Panc1 (cell line): Measurements from ENCODE around the gene IFNB1. TPM values are rescaled to one million over a fixed set of nuclear protein-coding genes. Genes with fewer than 3 reads are reported as not detected.
A peak's percentile ranks its signal among the peaks of the same experiment; 100 is the strongest.

ENCODE experiments used
- ATAC-seq: fragments of 200-7000 bp; cut with Tn5 transposase; 2 replicates; pipeline ENCODE4 v1.9.1; 2020; ENCODE audit warnings: mild to moderate bottlenecking, moderate library complexity
- BruUV-seq: library from RNA; stranded (reverse); fragments of 400-500 nt; replicated peaks from 2 replicates; lab custom pipeline; 2021; lab: Mats Ljungman, UMichigan
- CTCF ChIA-PET: fragments of 300-600 bp; sonication (Branson Sonifier 250); formaldehyde crosslinking; loops from one replicate; lab custom pipeline; 2022; ENCODE audit warnings: antibody characterized with exemption; lab: Charles Lee
- POLR2A ChIA-PET: fragments of 300-600 bp; sonication (Branson Sonifier 250); formaldehyde crosslinking; loops from one replicate; lab custom pipeline; 2022; ENCODE audit warnings: antibody characterized with exemption; lab: Charles Lee
- DNase-seq: peaks from one replicate; pipeline ENCODE4 v3.0.0-alpha.2; 2010; ENCODE audit warnings: low read depth, low spot score
- H3K27ac ChIP-seq: 2 replicates; pipeline ENCODE4 v1.5.1; 2011; ENCODE audit warnings: mild to moderate bottlenecking, low read length, inconsistent platforms
- H3K27me3 ChIP-seq: fragments of 200-500 bp; sonication (Bioruptor generic); 2 replicates; pipeline ENCODE4 v1.6.0; 2014; ENCODE audit warnings: low read length, inconsistent platforms; ENCODE audit not compliant: control insufficient read depth, insufficient read depth
- H3K36me3 ChIP-seq: fragments of 200-500 bp; sonication (Bioruptor generic); 2 replicates; pipeline ENCODE4 v1.5.1; 2014; ENCODE audit warnings: inconsistent platforms, mild to moderate bottlenecking, low read length, moderate library complexity; ENCODE audit not compliant: control insufficient read depth, insufficient read depth
- H3K4me1 ChIP-seq: 2 replicates; pipeline ENCODE4 v1.5.1; 2011; ENCODE audit warnings: inconsistent platforms, mild to moderate bottlenecking, low read length, moderate library complexity; ENCODE audit not compliant: control insufficient read depth, insufficient read depth
- H3K4me3 ChIP-seq, 2 experiments: 2 replicates each; pipeline ENCODE4 v1.5.1; 2011 to 2012; ENCODE audit warnings: low read depth in 2 of 2, low read length in 2 of 2, mild to moderate bottlenecking in 2 of 2, inconsistent platforms in 1 of 2, moderate library complexity in 1 of 2
- H3K9me3 ChIP-seq: fragments of 200-500 bp; sonication (Bioruptor generic); 2 replicates; pipeline ENCODE4 v1.5.1; 2014; ENCODE audit warnings: low read depth, mild to moderate bottlenecking, inconsistent platforms, low read length, moderate library complexity; ENCODE audit not compliant: control insufficient read depth, insufficient read depth
- POLR2AphosphoS5 ChIP-seq: IDR thresholded peaks from 2 replicates; pipeline ENCODE4 v1.6.1; 2012; ENCODE audit warnings: mild to moderate bottlenecking, low read depth, low read length, moderate library complexity
- REST ChIP-seq, 2 experiments: IDR thresholded peaks; 2 replicates each; pipeline ENCODE4 v1.6.1; 2011 to 2012; ENCODE audit warnings: low read depth in 2 of 2, control low read depth in 1 of 2, low read length in 1 of 2, mild to moderate bottlenecking in 1 of 2, moderate library complexity in 1 of 2; ENCODE audit not compliant: insufficient read depth in 1 of 2
- SIN3A ChIP-seq: IDR thresholded peaks from 2 replicates; pipeline ENCODE4 v1.6.1; 2012; ENCODE audit warnings: low read depth, mild to moderate bottlenecking, low read length, moderate library complexity, borderline replicate concordance; ENCODE audit not compliant: insufficient read depth
- TCF7L2 ChIP-seq: IDR thresholded peaks from 2 replicates; pipeline ENCODE4 v1.6.1; 2011; ENCODE audit warnings: mild to moderate bottlenecking, low read depth, low read length, inconsistent platforms
- in situ Hi-C: cut with HindIII; loops from 2 replicates; pipeline ENCODE4 v1.10.0; 2016; ENCODE audit warnings: low sequenced_read_pairs, low pct_unique_long_range_greater_than_20kb
- intact Hi-C: fragments of 100-400 bp; cut with micrococcal nuclease; formaldehyde crosslinking; loops from one replicate; pipeline ENCODE4 v1.10.0; 2022; ENCODE audit not compliant: unreplicated experiment
- total RNA-seq: library from RNA; stranded (reverse); gene quantifications from one replicate; pipeline ENCODE4 v1.2.1, GENCODE V29; 2021; ENCODE audit not compliant: unreplicated experiment
- TF ChIP-seq, protein P1 (sequence below): fragments of 450-650 bp; IDR thresholded peaks from 2 replicates; pipeline ENCODE4 v1.5.1; 2017; ENCODE audit warnings: mild to moderate bottlenecking

Gene IFNB1
- total RNA-seq, 1 experiment from 2014 or later = not detected

GRCh38 chr9:21070906-21071305, 6.8 kb downstream of the IFNB1 start:
- CTCF ChIA-PET = interaction anchor here (0.6 kb wide), 1 partner anchor 1143 kb away, joined by 3 read pairs; no protein-coding TSS in a partner anchor
- POLR2A ChIA-PET = no interaction called here
- intact Hi-C loops = no loop called here
- no TSS peak for BruUV-seq
- Histone ChIP-seq H3K27ac (no peak overlapping the region), H3K36me3 (no peaks in the 10 kb centered on the region), H3K9me3 (no peaks in the 10 kb centered on the region), H3K4me3 (no peak overlapping the region), H3K27me3 (no peaks in the 10 kb centered on the region), H3K4me1 (no peaks in the 10 kb centered on the region)
- no peak for ATAC-seq
- in situ Hi-C loops = no loop called here
- TF ChIP-seq POLR2AphosphoS5 (no peak), REST (IDR thresholded peaks at IDR 0.05; ENCODE audit: insufficient read depth in 1 of 2, low read depth in 2 of 2, low read length in 1 of 2) (no peak), SIN3A (no peak), TCF7L2 (no peak)
- TF ChIP-seq, protein P1, sequence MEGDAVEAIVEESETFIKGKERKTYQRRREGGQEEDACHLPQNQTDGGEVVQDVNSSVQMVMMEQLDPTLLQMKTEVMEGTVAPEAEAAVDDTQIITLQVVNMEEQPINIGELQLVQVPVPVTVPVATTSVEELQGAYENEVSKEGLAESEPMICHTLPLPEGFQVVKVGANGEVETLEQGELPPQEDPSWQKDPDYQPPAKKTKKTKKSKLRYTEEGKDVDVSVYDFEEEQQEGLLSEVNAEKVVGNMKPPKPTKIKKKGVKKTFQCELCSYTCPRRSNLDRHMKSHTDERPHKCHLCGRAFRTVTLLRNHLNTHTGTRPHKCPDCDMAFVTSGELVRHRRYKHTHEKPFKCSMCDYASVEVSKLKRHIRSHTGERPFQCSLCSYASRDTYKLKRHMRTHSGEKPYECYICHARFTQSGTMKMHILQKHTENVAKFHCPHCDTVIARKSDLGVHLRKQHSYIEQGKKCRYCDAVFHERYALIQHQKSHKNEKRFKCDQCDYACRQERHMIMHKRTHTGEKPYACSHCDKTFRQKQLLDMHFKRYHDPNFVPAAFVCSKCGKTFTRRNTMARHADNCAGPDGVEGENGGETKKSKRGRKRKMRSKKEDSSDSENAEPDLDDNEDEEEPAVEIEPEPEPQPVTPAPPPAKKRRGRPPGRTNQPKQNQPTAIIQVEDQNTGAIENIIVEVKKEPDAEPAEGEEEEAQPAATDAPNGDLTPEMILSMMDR = no peak
- no peak for DNase-seq

GRCh38 chr9:21070171-21070571, 7.6 kb downstream of the IFNB1 start:
- no peaks in the 10 kb centered on the region for H3K27me3 ChIP-seq
- H3K27ac ChIP-seq = no peak overlapping the region
- no TSS peak for BruUV-seq
- ATAC-seq (0 out of 2 replicates have a peak, but pooled peaks have one; percentile 63), DNase-seq (peak; percentile 0)
- no peaks in the 10 kb centered on the region for H3K4me1 ChIP-seq
- ChIA-PET POLR2A (no interaction called here), CTCF (no interaction called here)
- in situ Hi-C loops = no loop called here
- no peaks in the 10 kb centered on the region for H3K36me3 ChIP-seq
- TF ChIP-seq, protein P1 = no peak
- no peak for TF ChIP-seq REST (IDR thresholded peaks at IDR 0.05; ENCODE audit: insufficient read depth in 1 of 2, low read depth in 2 of 2, low read length in 1 of 2)
- TF ChIP-seq SIN3A = no peak
- no peak for TF ChIP-seq POLR2AphosphoS5
- no peak for TF ChIP-seq TCF7L2
- no peak overlapping the region for H3K4me3 ChIP-seq
- intact Hi-C loops = no loop called here
- no peaks in the 10 kb centered on the region for H3K9me3 ChIP-seq
